Peyer's patch (tissue), 4 donors: Measurements from ENCODE around the gene RGS12. TPM values are rescaled to one million over a fixed set of nuclear protein-coding genes. Genes with fewer than 3 reads are reported as not detected.

Source experiments
- DNase-seq, 3 donors: peaks; one replicate each; pipeline ENCODE4 v3.0.0-alpha.2; 2017 to 2019
- H3K27ac ChIP-seq, 4 donors: fragments of 200-600 bp; sonication (generic); one replicate each; pipeline ENCODE4 v1.5.1; 2016 to 2019
- H3K27me3 ChIP-seq, 2 donors: fragments of 200-600 bp; sonication (generic); one replicate each; pipeline ENCODE4 v1.5.1; 2019
- H3K36me3 ChIP-seq, 3 donors: fragments of 200-600 bp; sonication (generic); one replicate each; pipeline ENCODE4 v1.5.1; 2016 to 2019
- H3K4me1 ChIP-seq, 4 donors: fragments of 200-600 bp; sonication (generic); one replicate each; pipeline ENCODE4 v1.5.1; 2016 to 2019
- H3K4me3 ChIP-seq, 4 donors: fragments of 200-600 bp; sonication (generic); 1 replicate in 3 of 4; 2 replicates in 1 of 4; pipeline ENCODE4 v1.5.1; 2016 to 2019; ENCODE audit warnings: mild to moderate bottlenecking in 1 of 4
- H3K9me3 ChIP-seq, 4 donors: fragments of 200-600 bp; sonication (generic); one replicate each; pipeline ENCODE4 v1.5.1; 2016 to 2019; ENCODE audit warnings: mild to moderate bottlenecking in 1 of 4
- POLR2A ChIP-seq, 2 donors: fragments of 450-650 bp; IDR thresholded peaks; one replicate each; pipeline ENCODE4 v1.5.1; 2017; ENCODE audit warnings: antibody characterized with exemption in 2 of 2, mild to moderate bottlenecking in 2 of 2, moderate library complexity in 2 of 2
- total RNA-seq, 4 donors: library from RNA; depleted of rRNA; stranded (reverse); fragments of >200 nt; gene quantifications; one replicate each; pipeline ENCODE4 v1.1.0, GENCODE V29; 2016
- TF ChIP-seq, protein P1 (sequence below), 6 experiments: fragments of 450-650 bp in 4 of 6; fragments of 200-600 bp in 2 of 6; sonication (generic) in 1 of 6; IDR thresholded peaks; one replicate each; pipeline ENCODE4 v1.5.1; 2017 to 2019; ENCODE audit warnings: antibody characterized with exemption in 6 of 6, mild to moderate bottlenecking in 3 of 6, moderate library complexity in 1 of 6

RGS12 gene
- total RNA-seq, 4 donors from 2014 or later: 24.3 to 36.5 (median 35.3) TPM

DNA sequence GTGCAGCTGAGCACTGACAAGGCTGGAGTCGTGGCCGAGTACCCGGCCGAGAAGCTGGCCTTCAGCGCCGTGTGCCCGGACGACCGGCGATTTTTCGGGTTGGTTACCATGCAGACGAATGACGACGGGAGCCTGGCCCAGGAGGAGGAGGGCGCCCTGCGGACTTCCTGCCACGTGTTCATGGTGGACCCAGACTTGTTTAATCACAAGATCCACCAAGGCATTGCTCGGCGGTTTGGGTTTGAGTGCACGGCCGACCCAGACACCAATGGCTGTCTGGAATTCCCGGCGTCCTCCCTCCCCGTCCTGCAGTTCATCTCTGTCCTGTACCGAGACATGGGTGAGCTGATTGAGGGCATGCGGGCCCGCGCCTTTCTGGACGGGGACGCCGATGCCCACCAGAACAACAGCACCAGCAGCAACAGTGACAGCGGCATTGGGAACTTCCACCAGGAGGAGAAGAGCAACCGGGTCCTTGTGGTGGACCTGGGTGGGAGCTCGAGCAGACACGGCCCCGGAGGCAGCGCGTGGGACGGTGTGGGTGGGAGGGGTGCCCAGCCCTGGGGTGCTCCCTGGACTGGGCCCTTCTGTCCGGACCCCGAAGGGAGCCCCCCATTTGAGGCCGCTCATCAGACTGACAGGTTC is 24.3 kb downstream of the RGS12 start:
- no peak for TF ChIP-seq POLR2A (IDR thresholded peaks at IDR 0.05)
- TF ChIP-seq, protein P1, sequence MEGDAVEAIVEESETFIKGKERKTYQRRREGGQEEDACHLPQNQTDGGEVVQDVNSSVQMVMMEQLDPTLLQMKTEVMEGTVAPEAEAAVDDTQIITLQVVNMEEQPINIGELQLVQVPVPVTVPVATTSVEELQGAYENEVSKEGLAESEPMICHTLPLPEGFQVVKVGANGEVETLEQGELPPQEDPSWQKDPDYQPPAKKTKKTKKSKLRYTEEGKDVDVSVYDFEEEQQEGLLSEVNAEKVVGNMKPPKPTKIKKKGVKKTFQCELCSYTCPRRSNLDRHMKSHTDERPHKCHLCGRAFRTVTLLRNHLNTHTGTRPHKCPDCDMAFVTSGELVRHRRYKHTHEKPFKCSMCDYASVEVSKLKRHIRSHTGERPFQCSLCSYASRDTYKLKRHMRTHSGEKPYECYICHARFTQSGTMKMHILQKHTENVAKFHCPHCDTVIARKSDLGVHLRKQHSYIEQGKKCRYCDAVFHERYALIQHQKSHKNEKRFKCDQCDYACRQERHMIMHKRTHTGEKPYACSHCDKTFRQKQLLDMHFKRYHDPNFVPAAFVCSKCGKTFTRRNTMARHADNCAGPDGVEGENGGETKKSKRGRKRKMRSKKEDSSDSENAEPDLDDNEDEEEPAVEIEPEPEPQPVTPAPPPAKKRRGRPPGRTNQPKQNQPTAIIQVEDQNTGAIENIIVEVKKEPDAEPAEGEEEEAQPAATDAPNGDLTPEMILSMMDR (IDR thresholded peaks at IDR 0.05): no peak
- DNase-seq: peak in 1 of 3 donors; percentile 28
- Histone ChIP-seq H3K36me3 (peaks cover 0 to 17% (median 0%) of the 10 kb centered on the region in 3 donors), H3K27ac (no peak overlapping the region), H3K4me1 (peaks cover 0 to 10% (median 0%) of the 10 kb centered on the region in 4 donors), H3K9me3 (no peaks in the 10 kb centered on the region), H3K27me3 (no peaks in the 10 kb centered on the region), H3K4me3 (no peak overlapping the region)

DNA sequence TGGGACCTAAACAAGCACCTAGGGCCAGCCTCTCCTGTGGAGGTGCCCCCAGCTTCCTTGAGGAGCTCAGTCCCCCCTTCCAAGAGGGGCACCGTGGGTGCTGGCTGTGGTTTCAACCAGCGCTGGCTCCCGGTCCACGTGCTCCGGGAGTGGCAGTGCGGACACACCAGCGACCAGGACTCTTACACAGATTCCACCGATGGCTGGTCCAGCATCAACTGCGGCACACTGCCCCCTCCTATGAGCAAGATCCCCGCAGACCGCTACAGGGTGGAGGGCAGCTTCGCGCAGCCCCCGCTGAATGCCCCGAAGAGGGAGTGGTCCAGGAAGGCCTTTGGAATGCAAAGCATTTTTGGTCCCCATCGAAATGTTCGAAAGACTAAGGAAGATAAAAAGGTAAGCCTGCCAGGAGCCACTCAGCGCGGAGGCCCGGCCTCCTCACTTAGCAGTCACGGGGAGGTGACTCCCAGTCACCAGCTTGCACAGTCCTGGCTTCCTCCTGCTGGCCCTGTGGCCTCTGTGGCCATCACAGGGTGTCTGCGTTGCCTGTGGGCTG is 24.9 kb downstream of the RGS12 start:
- no peak for TF ChIP-seq POLR2A (IDR thresholded peaks at IDR 0.05)
- H3K4me1 ChIP-seq: peaks cover 0 to 6% (median 0%) of the 10 kb centered on the region in 4 donors
- H3K4me3 ChIP-seq: no peak overlapping the region
- peaks cover 0 to 17% (median 0%) of the 10 kb centered on the region in 3 donors for H3K36me3 ChIP-seq
- DNase-seq: peak in 1 of 3 donors; percentile 23
- H3K27me3 ChIP-seq: no peaks in the 10 kb centered on the region
- H3K9me3 ChIP-seq: no peaks in the 10 kb centered on the region
- H3K27ac ChIP-seq: no peak overlapping the region

DNA sequence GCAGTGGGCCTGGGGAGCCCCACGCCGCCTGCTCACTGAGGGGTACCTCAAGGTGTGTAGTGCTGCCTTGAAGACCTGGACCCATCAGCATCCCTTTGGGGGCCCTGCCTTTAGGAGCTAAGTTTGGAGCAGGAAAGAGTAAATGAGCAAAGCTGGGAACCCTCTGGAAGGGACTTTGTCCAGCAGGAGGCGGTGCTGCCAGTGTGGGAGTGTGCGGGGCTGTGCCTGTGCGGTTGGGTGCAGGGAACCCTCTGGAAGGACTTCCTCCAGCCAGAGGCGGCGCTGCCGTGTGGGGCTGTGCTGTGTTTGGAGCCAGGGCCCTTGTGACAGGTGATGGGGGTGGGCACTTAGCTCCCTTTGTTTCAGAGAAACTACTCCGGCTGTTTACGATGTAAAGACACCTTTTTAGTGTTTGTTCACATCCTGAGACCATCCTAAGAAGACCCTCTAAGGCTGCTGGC is 25.8 kb downstream of the RGS12 start:
- peaks cover 0 to 17% (median 0%) of the 10 kb centered on the region in 3 donors for H3K36me3 ChIP-seq
- H3K27me3 ChIP-seq: no peaks in the 10 kb centered on the region
- peaks cover 0 to 6% (median 0%) of the 10 kb centered on the region in 4 donors for H3K4me1 ChIP-seq
- TF ChIP-seq POLR2A (IDR thresholded peaks at IDR 0.05): no peak
- TF ChIP-seq, protein P1 (IDR thresholded peaks at IDR 0.05): peak in 1 of 6 experiments; percentile 18
- H3K9me3 ChIP-seq: no peaks in the 10 kb centered on the region
- DNase-seq: peak in 1 of 3 donors; percentile 52
- no peak overlapping the region for H3K27ac ChIP-seq
- H3K4me3 ChIP-seq: no peak overlapping the region

DNA sequence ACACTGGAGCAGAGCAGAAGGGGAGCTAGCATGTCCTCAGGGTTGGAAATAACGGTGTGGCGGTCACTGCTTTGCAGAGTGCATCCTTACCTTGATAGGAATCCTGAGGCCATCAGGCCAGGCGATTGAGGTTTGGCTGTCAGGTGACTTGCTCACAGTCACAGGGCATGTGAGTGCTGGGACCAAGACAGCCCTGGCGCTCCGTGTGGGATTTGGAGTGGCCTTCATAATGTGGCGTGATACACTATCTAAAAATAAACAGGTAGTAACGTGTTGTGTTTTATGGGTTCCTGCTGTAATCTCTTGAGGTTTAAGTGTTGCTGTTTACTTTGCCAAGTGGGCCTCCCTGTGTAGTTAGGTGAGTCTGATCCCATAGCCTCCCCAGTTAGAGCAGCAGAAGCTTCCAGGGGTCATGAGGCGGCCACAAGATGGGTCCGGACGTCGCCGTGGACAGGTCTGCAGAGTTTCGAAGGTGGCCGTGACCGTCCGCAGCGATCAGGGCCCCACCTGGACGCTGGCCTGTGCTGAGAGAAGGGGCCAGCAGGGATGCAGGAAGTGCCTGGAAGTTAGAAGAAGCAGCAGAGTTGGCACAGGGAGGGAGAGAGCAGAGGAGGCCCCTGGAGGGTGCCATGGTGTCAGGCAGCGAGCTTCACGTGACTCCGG is 27.7 kb downstream of the RGS12 start:
- no peaks in the 10 kb centered on the region for H3K9me3 ChIP-seq
- peaks cover 0 to 17% (median 0%) of the 10 kb centered on the region in 3 donors for H3K36me3 ChIP-seq
- DNase-seq: no peak
- H3K27me3 ChIP-seq: no peaks in the 10 kb centered on the region
- peaks cover 0 to 6% (median 0%) of the 10 kb centered on the region in 4 donors for H3K4me1 ChIP-seq
- no peak for TF ChIP-seq POLR2A (IDR thresholded peaks at IDR 0.05)
- TF ChIP-seq, protein P1 (IDR thresholded peaks at IDR 0.05): no peak
- H3K4me3 ChIP-seq: no peak overlapping the region
- H3K27ac ChIP-seq: no peak overlapping the region

DNA sequence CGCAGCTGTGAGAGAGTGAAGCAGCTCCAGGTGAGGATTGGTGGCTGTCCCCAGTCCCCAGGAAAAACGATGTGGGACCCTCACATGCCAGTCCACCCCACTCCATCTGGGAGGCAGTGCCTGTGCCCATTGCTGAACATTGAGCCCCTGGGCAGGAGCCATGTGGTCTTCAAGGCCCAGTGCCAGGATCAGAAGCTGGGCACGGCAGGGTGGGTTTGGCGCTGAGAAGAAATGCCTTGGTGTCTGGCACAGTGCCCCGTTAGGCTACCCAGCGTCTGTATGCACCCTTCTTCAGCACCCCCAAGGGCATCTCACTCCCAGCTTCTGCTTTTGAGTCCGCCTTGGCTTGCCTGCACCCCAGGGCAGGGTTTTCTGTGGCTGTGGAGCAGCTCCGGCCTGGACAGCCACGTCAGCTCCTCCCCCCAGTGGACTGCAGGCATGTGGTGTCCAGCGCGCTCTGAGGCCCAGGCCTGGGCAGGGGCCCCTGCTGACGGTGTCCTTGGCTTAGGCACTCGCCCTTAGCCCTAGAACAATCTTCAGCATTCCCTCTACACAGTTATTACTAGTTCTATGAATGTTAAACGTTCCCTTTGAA is 28.6 kb downstream of the RGS12 start:
- DNase-seq: no peak
- Histone ChIP-seq H3K4me1 (peaks cover 0 to 6% (median 0%) of the 10 kb centered on the region in 4 donors), H3K4me3 (no peak overlapping the region), H3K9me3 (no peaks in the 10 kb centered on the region), H3K36me3 (peaks cover 0 to 17% (median 0%) of the 10 kb centered on the region in 3 donors), H3K27ac (no peak overlapping the region), H3K27me3 (no peaks in the 10 kb centered on the region)
- TF ChIP-seq, protein P1 (IDR thresholded peaks at IDR 0.05): no peak
- TF ChIP-seq POLR2A (IDR thresholded peaks at IDR 0.05): no peak
